WI38 (cell line): ENCODE measurements around the gene RPL31.

ENCODE experiments used
- H3K4me3 ChIP-seq: 2 replicates; pipeline ENCODE4 v1.5.1; 2011; ENCODE audit warnings: low read depth, mild to moderate bottlenecking, control low read depth, low read length
- TF ChIP-seq, protein P1 (sequence below): IDR thresholded peaks from 2 replicates; pipeline ENCODE4 v1.5.1; 2012; ENCODE audit warnings: low read depth, mild to moderate bottlenecking, control low read depth, low read length

The RPL31 gene

DNA sequence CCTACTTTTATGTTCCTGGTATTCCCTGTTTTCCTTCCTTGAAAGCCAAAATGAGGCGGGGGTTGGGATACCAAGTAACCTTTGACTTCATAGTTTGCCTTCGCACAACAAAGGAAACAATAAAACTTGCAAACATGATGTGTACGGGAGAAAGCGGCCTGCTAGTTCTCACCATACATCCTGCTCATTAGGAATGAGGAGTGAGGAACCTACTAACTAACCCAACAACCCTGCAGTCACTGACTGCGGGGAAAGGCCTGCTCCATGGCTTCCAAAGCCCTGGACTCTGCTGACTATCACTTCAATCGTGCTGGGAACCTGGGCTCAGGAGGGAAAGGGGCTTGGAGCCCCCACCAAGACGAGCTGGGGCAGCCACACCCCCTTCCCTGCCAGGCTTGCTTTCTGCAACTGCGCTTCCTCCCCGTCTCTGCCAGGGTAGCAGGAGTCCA is 24.2 kb downstream of the RPL31 start:
- TF ChIP-seq, protein P1, sequence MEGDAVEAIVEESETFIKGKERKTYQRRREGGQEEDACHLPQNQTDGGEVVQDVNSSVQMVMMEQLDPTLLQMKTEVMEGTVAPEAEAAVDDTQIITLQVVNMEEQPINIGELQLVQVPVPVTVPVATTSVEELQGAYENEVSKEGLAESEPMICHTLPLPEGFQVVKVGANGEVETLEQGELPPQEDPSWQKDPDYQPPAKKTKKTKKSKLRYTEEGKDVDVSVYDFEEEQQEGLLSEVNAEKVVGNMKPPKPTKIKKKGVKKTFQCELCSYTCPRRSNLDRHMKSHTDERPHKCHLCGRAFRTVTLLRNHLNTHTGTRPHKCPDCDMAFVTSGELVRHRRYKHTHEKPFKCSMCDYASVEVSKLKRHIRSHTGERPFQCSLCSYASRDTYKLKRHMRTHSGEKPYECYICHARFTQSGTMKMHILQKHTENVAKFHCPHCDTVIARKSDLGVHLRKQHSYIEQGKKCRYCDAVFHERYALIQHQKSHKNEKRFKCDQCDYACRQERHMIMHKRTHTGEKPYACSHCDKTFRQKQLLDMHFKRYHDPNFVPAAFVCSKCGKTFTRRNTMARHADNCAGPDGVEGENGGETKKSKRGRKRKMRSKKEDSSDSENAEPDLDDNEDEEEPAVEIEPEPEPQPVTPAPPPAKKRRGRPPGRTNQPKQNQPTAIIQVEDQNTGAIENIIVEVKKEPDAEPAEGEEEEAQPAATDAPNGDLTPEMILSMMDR, result no peak
- H3K4me3 ChIP-seq, result no peak overlapping the region

DNA sequence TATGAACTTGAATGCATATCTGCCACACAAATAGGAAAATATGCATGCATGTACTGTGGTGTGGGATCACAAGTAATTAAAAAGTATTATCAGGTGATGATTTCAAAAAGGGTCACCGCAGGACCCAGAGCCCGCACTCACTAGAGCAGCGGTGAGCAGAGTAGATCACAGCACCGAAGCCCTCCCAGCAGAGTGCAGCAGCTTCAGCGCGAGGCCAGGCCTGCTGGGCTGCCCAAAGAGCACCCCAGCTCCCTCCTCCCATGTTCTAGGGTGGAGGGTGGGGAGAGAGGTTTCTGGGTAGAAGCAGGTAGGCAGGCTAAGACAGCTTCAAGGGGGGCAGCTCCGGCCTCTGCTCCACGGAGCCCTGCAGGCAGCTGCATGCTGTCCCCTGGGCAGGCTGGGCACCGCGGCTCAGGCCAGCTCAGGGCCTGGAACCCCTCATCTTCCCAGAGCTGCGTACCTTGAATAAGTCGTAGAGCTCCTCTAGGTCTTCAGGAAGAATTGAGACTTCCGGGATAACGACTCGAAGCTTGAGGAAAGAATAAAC is 24.9 kb downstream of the RPL31 start:
- TF ChIP-seq, protein P1, result no peak
- H3K4me3 ChIP-seq, result no peak overlapping the region

DNA sequence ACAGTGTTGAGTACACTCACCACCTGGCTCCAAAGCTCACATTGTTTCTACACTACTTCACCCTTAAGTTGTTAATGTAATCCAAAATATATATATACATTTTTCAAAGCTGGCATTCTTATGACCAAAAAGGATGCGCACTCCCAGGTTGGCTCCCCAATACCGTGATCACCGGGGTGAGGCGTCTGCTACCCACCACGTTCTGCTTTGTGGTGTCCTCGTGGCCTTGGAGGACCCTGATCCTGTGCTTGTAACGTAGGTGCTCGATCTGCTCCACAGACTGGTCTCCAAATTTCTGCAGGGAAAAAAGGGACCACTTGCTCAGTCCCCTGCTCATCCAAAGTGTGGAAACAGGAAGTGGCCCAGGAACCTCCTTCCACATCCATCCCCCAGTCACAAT is 25.8 kb downstream of the RPL31 start:
- TF ChIP-seq, protein P1, result no peak
- H3K4me3 ChIP-seq, result no peak overlapping the region

DNA sequence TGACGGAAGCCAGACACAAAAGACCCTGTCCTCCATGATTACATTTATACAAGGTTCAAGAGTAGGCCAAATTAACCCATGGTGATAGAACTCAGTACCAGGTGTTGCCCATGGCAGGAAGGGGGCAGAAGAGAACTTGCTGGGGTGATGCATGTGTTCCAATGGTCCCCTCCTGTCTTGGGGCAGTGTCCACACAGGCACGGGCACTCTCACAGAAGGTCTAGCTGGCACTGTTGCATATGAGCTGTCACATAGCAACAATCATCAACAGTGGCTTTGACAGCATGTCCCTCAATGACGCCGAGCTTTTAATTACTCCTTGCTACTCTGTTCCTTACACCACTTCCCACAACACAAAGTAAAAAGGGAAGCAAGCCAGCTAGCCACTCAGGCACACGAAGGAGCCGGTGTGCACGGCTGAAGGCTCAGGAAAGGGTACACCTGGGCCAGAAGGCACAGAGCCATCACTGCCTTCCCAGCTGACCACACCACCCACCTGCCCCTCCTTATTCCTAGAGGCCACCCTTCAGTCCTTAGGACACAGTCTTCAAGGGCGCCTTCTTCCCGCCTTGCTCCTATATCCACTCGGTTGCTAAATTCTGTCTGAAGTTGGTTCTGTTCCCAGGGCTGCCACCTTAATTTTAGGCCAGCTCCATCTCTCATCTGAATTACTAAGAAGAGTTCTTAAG is 28.9 kb downstream of the RPL31 start:
- no peak overlapping the region for H3K4me3 ChIP-seq
- TF ChIP-seq, protein P1, result no peak

DNA sequence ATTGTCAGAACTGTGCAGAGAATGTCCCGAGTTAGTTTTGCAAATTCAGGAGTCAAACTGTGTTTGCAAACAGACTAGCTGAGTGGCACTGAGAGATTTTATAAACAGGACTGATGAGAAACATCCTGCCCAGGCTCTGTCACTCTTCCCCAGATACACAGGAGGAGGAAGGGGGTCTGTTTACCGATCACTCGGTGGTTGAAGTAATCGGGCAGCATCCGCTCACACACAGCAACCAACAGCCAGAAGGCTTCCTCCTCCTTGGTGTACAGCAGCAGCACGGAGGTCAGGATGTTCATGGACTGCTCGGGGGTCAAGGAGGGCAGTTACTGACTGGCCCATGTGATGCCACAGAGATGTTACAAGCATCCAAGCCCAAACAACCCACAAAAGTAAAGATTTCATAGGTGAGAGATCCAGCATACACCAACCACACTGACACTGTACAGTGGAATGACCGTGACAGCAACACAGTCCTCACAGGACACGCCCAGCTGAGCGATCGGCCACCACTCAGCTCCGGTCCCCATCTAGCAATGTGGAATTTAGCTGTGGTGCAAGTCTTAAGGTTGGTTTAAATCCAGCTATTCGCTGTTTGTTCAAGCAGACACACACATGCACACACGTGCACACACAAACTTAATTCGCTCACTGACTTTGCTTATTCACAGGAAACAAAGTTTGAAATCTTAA is 30.1 kb downstream of the RPL31 start:
- no peak overlapping the region for H3K4me3 ChIP-seq
- TF ChIP-seq, protein P1, result no peak

DNA sequence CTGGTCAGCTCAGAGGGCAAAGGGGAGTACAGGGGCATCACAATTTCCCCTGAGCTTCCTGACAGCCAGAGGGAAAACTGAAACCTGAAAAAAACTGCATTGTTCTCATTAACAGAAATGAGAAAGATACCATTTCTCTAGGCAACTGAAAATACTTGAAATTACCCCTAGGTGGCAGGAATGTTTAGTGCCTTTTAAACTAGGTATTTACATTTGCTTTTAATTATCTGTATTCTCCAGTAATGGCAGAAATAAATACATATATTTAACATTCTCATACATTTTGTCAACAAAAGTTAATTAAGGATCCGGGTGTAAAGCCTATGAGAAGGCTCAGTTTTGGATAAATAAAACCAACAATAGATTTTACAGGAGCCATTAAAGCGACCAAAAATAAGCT is 34.5 kb downstream of the RPL31 start:
- TF ChIP-seq, protein P1, result no peak

DNA sequence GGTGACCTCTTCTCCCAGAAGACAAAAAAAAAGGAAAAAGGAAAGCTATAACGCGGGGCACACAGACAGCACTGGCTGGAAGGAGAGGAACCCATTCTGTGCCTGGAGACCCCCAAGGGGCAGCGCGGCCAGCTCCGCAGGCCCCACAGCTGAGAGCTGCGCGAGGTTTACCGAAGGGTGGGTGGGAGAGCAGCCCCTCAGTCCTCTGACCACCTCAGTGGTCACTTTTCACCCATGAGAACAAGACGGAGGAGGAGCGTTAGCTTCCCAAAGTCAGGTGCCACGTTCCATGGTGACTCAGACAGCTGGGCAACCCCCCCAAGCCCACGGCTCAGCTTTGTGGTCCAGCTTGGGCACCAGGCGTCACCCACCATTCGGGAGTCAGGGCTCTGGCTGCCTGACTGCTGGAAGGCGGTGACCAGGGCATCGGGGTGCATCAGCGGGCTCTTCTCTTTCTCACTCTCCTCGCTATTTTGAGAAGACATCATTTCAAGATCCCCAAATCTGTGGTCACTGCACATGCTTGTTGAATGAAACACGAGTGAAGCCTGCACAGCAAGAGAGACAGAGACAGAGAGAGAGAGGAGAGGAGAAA is 35.2 kb downstream of the RPL31 start:
- H3K4me3 ChIP-seq, result no peak overlapping the region
- TF ChIP-seq, protein P1, result no peak

More for the DNA sequence above, 34.5 kb downstream of the RPL31 start:
- no peak overlapping the region for H3K4me3 ChIP-seq
